ENCODE measurements around the gene ITPKB. TPM values are rescaled to one million over a fixed set of nuclear protein-coding genes. Genes with fewer than 3 reads are reported as not detected.

ITPKB gene
- polyA plus RNA-seq, 2 donors, result 6.5 to 8.1 TPM

- H3K4me1 ChIP-seq (ENCODE audit: control insufficient read depth in 2 of 2, insufficient read depth in 2 of 2, low read length in 1 of 2), result no peaks in the 10 kb centered on the region
- H3K27ac ChIP-seq (ENCODE audit: low read depth in 2 of 2, low read length in 1 of 2), result peak overlapping the region in 1 of 2 donors; percentile 54
- H3K4me3 ChIP-seq (ENCODE audit: low read depth in 1 of 2, low read length in 2 of 2), result no peak overlapping the region
- no peaks in the 10 kb centered on the region for H3K9me3 ChIP-seq (ENCODE audit: control insufficient read depth in 2 of 2, insufficient read depth in 1 of 2, low read depth in 1 of 2, low read length in 1 of 2)
- 61 to 71% methylated on average over 10 of the region's 10 CpGs for WGBS, 2 donors
- H3K27me3 ChIP-seq (ENCODE audit: control insufficient read depth in 1 of 2, insufficient read depth in 2 of 2, low read length in 2 of 2), result no peaks in the 10 kb centered on the region
- H3K36me3 ChIP-seq (ENCODE audit: control insufficient read depth in 2 of 2, insufficient read depth in 2 of 2, low read length in 1 of 2), result peaks cover 0 to 3% of the 10 kb centered on the region in 2 donors
These were observed 110.4 kb downstream of the ITPKB start for GRCh38 chr1:226628612-226629155.

- H3K4me3 ChIP-seq (ENCODE audit: low read depth in 1 of 2, low read length in 2 of 2), result no peak overlapping the region
- H3K27ac ChIP-seq (ENCODE audit: low read depth in 2 of 2, low read length in 1 of 2), result peak overlapping the region in 1 of 2 donors; percentile 45
- peaks cover 0 to 3% of the 10 kb centered on the region in 2 donors for H3K36me3 ChIP-seq (ENCODE audit: control insufficient read depth in 2 of 2, insufficient read depth in 2 of 2, low read length in 1 of 2)
- no peaks in the 10 kb centered on the region for H3K9me3 ChIP-seq (ENCODE audit: control insufficient read depth in 2 of 2, insufficient read depth in 1 of 2, low read depth in 1 of 2, low read length in 1 of 2)
- WGBS, 2 donors, result 78 to 79% methylated on average over 11 of the region's 11 CpGs
- no peaks in the 10 kb centered on the region for H3K27me3 ChIP-seq (ENCODE audit: control insufficient read depth in 1 of 2, insufficient read depth in 2 of 2, low read length in 2 of 2)
- H3K4me1 ChIP-seq (ENCODE audit: control insufficient read depth in 2 of 2, insufficient read depth in 2 of 2, low read length in 1 of 2), result no peaks in the 10 kb centered on the region
These were observed 111.0 kb downstream of the ITPKB start for GRCh38 chr1:226627924-226628611.

GRCh38 chr1:226627050-226627755, 111.9 kb downstream of the ITPKB start:
- H3K27me3 ChIP-seq (ENCODE audit: control insufficient read depth in 1 of 2, insufficient read depth in 2 of 2, low read length in 2 of 2), result no peaks in the 10 kb centered on the region
- H3K27ac ChIP-seq (ENCODE audit: low read depth in 2 of 2, low read length in 1 of 2), result peak overlapping the region; percentile 17 to 53
- H3K36me3 ChIP-seq (ENCODE audit: control insufficient read depth in 2 of 2, insufficient read depth in 2 of 2, low read length in 1 of 2), result peaks cover 0 to 3% of the 10 kb centered on the region in 2 donors
- no peaks in the 10 kb centered on the region for H3K4me1 ChIP-seq (ENCODE audit: control insufficient read depth in 2 of 2, insufficient read depth in 2 of 2, low read length in 1 of 2)
- 71 to 75% methylated on average over 6 of the region's 6 CpGs for WGBS, 2 donors
- H3K9me3 ChIP-seq (ENCODE audit: control insufficient read depth in 2 of 2, insufficient read depth in 1 of 2, low read depth in 1 of 2, low read length in 1 of 2), result peaks cover 0 to 3% of the 10 kb centered on the region in 2 donors
- H3K4me3 ChIP-seq (ENCODE audit: low read depth in 1 of 2, low read length in 2 of 2), result no peak overlapping the region

- 2 to 10% methylated on average over 11 of the region's 11 CpGs for WGBS, 2 donors
- Histone ChIP-seq H3K27ac (ENCODE audit: low read depth in 2 of 2, low read length in 1 of 2) (peak overlapping the region; percentile 5 to 57), H3K27me3 (ENCODE audit: control insufficient read depth in 1 of 2, insufficient read depth in 2 of 2, low read length in 2 of 2) (no peaks in the 10 kb centered on the region), H3K4me1 (ENCODE audit: control insufficient read depth in 2 of 2, insufficient read depth in 2 of 2, low read length in 1 of 2) (no peaks in the 10 kb centered on the region), H3K36me3 (ENCODE audit: control insufficient read depth in 2 of 2, insufficient read depth in 2 of 2, low read length in 1 of 2) (no peaks in the 10 kb centered on the region), H3K9me3 (ENCODE audit: control insufficient read depth in 2 of 2, insufficient read depth in 1 of 2, low read depth in 1 of 2, low read length in 1 of 2) (peaks cover 0 to 3% of the 10 kb centered on the region in 2 donors), H3K4me3 (ENCODE audit: low read depth in 1 of 2, low read length in 2 of 2) (no peak overlapping the region)
These were observed 112.5 kb downstream of the ITPKB start for GRCh38 chr1:226626577-226626956.

GRCh38 chr1:226625832-226626576, 113.1 kb downstream of the ITPKB start:
- Histone ChIP-seq H3K4me1 (ENCODE audit: control insufficient read depth in 2 of 2, insufficient read depth in 2 of 2, low read length in 1 of 2) (no peaks in the 10 kb centered on the region), H3K27me3 (ENCODE audit: control insufficient read depth in 1 of 2, insufficient read depth in 2 of 2, low read length in 2 of 2) (no peaks in the 10 kb centered on the region), H3K27ac (ENCODE audit: low read depth in 2 of 2, low read length in 1 of 2) (peak overlapping the region in 1 of 2 donors; percentile 57), H3K9me3 (ENCODE audit: control insufficient read depth in 2 of 2, insufficient read depth in 1 of 2, low read depth in 1 of 2, low read length in 1 of 2) (peaks cover 0 to 3% of the 10 kb centered on the region in 2 donors), H3K36me3 (ENCODE audit: control insufficient read depth in 2 of 2, insufficient read depth in 2 of 2, low read length in 1 of 2) (no peaks in the 10 kb centered on the region), H3K4me3 (ENCODE audit: low read depth in 1 of 2, low read length in 2 of 2) (no peak overlapping the region)
- WGBS, 2 donors, result 76 to 77% methylated on average over 10 of the region's 10 CpGs

- Histone ChIP-seq H3K9me3 (ENCODE audit: control insufficient read depth in 2 of 2, insufficient read depth in 1 of 2, low read depth in 1 of 2, low read length in 1 of 2) (peaks cover 0 to 3% of the 10 kb centered on the region in 2 donors), H3K27ac (ENCODE audit: low read depth in 2 of 2, low read length in 1 of 2) (peak overlapping the region in 1 of 2 donors; percentile 11), H3K4me1 (ENCODE audit: control insufficient read depth in 2 of 2, insufficient read depth in 2 of 2, low read length in 1 of 2) (no peaks in the 10 kb centered on the region), H3K36me3 (ENCODE audit: control insufficient read depth in 2 of 2, insufficient read depth in 2 of 2, low read length in 1 of 2) (no peaks in the 10 kb centered on the region), H3K4me3 (ENCODE audit: low read depth in 1 of 2, low read length in 2 of 2) (no peak overlapping the region), H3K27me3 (ENCODE audit: control insufficient read depth in 1 of 2, insufficient read depth in 2 of 2, low read length in 2 of 2) (no peaks in the 10 kb centered on the region)
- WGBS, 2 donors, result 88 to 92% methylated on average over 6 of the region's 6 CpGs
These were observed 113.8 kb downstream of the ITPKB start for GRCh38 chr1:226625326-226625725.

- WGBS, 2 donors, result 53 to 68% methylated on average over 5 of the region's 5 CpGs
- Histone ChIP-seq H3K36me3 (ENCODE audit: control insufficient read depth in 2 of 2, insufficient read depth in 2 of 2, low read length in 1 of 2) (no peaks in the 10 kb centered on the region), H3K27me3 (ENCODE audit: control insufficient read depth in 1 of 2, insufficient read depth in 2 of 2, low read length in 2 of 2) (no peaks in the 10 kb centered on the region), H3K9me3 (ENCODE audit: control insufficient read depth in 2 of 2, insufficient read depth in 1 of 2, low read depth in 1 of 2, low read length in 1 of 2) (peaks cover 0 to 3% of the 10 kb centered on the region in 2 donors), H3K4me1 (ENCODE audit: control insufficient read depth in 2 of 2, insufficient read depth in 2 of 2, low read length in 1 of 2) (no peaks in the 10 kb centered on the region), H3K27ac (ENCODE audit: low read depth in 2 of 2, low read length in 1 of 2) (no peak overlapping the region), H3K4me3 (ENCODE audit: low read depth in 1 of 2, low read length in 2 of 2) (no peak overlapping the region)
These were observed 114.6 kb downstream of the ITPKB start for GRCh38 chr1:226624526-226624925.

GRCh38 chr1:226622012-226622411, 117.1 kb downstream of the ITPKB start:
- Histone ChIP-seq H3K9me3 (ENCODE audit: control insufficient read depth in 2 of 2, insufficient read depth in 1 of 2, low read depth in 1 of 2, low read length in 1 of 2) (peaks cover 2 to 3% of the 10 kb centered on the region in 2 donors), H3K27ac (ENCODE audit: low read depth in 2 of 2, low read length in 1 of 2) (no peak overlapping the region), H3K4me1 (ENCODE audit: control insufficient read depth in 2 of 2, insufficient read depth in 2 of 2, low read length in 1 of 2) (no peaks in the 10 kb centered on the region), H3K36me3 (ENCODE audit: control insufficient read depth in 2 of 2, insufficient read depth in 2 of 2, low read length in 1 of 2) (no peaks in the 10 kb centered on the region), H3K27me3 (ENCODE audit: control insufficient read depth in 1 of 2, insufficient read depth in 2 of 2, low read length in 2 of 2) (no peaks in the 10 kb centered on the region), H3K4me3 (ENCODE audit: low read depth in 1 of 2, low read length in 2 of 2) (no peak overlapping the region)

- no peaks in the 10 kb centered on the region for H3K36me3 ChIP-seq (ENCODE audit: control insufficient read depth in 2 of 2, insufficient read depth in 2 of 2, low read length in 1 of 2)
- 90 to 91% methylated on average over 7 of the region's 7 CpGs for WGBS, 2 donors
- no peak overlapping the region for H3K4me3 ChIP-seq (ENCODE audit: low read depth in 1 of 2, low read length in 2 of 2)
These were observed 120.1 kb downstream of the ITPKB start for GRCh38 chr1:226619031-226619430.

More at GRCh38 chr1:226619031-226619430, 120.1 kb downstream of the ITPKB start:
- no peaks in the 10 kb centered on the region for H3K27me3 ChIP-seq (ENCODE audit: control insufficient read depth in 1 of 2, insufficient read depth in 2 of 2, low read length in 2 of 2)
- H3K27ac ChIP-seq (ENCODE audit: low read depth in 2 of 2, low read length in 1 of 2), result no peak overlapping the region
- peaks cover 2 to 3% of the 10 kb centered on the region in 2 donors for H3K9me3 ChIP-seq (ENCODE audit: control insufficient read depth in 2 of 2, insufficient read depth in 1 of 2, low read depth in 1 of 2, low read length in 1 of 2)
- no peaks in the 10 kb centered on the region for H3K4me1 ChIP-seq (ENCODE audit: control insufficient read depth in 2 of 2, insufficient read depth in 2 of 2, low read length in 1 of 2)

Measured in esophagus (tissue), 2 donors.